ENCODE measurements around the gene ZNF729.

ZNF729 gene

DNA sequence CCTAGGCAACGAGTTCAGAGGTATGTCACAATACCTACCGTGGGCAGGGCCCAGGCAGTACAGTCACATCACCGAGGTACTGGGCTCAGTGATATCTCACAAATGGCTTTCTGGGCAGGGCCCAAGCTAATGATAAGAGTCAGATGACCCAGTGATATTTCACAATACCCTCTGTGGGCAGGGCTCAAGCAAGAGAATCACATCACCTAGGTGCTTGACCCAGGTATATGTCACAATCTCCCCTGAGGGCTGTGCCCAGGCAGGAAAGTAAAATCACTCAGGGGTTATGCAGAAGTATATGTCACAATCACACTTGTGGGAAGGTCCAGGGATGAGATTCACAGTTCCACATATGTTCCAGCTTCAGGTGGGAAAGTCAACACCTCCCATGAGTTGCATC, 45.3 kb downstream of the ZNF729 start:
- H3K4me2 ChIP-seq (ENCODE audit: low read length), result no peak overlapping the region
- H3K36me3 ChIP-seq (ENCODE audit: insufficient read depth, low read length), result no peaks in the 10 kb centered on the region
- H3K27ac ChIP-seq (ENCODE audit: low read depth, low read length, poor library complexity, severe bottlenecking), result no peak overlapping the region
- H3K27me3 ChIP-seq (ENCODE audit: insufficient read depth, low read length), result no peaks in the 10 kb centered on the region
- H3K9ac ChIP-seq (ENCODE audit: low read length), result no peak overlapping the region
- H4K20me1 ChIP-seq (ENCODE audit: insufficient read depth, low read length), result no peaks in the 10 kb centered on the region
- no peaks in the 10 kb centered on the region for H3F3A ChIP-seq (ENCODE audit: insufficient read depth, low read length)
- no peaks in the 10 kb centered on the region for H3K79me2 ChIP-seq (ENCODE audit: insufficient read depth, low read length)
- no peak overlapping the region for H3K4me3 ChIP-seq (ENCODE audit: low read depth, low read length, poor library complexity, severe bottlenecking)
- TF ChIP-seq, protein P1, sequence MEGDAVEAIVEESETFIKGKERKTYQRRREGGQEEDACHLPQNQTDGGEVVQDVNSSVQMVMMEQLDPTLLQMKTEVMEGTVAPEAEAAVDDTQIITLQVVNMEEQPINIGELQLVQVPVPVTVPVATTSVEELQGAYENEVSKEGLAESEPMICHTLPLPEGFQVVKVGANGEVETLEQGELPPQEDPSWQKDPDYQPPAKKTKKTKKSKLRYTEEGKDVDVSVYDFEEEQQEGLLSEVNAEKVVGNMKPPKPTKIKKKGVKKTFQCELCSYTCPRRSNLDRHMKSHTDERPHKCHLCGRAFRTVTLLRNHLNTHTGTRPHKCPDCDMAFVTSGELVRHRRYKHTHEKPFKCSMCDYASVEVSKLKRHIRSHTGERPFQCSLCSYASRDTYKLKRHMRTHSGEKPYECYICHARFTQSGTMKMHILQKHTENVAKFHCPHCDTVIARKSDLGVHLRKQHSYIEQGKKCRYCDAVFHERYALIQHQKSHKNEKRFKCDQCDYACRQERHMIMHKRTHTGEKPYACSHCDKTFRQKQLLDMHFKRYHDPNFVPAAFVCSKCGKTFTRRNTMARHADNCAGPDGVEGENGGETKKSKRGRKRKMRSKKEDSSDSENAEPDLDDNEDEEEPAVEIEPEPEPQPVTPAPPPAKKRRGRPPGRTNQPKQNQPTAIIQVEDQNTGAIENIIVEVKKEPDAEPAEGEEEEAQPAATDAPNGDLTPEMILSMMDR (IDR thresholded peaks at IDR 0.05; ENCODE audit: low read length), result no peak
- TF ChIP-seq EZH2 (IDR thresholded peaks at IDR 0.05; ENCODE audit: borderline replicate concordance, low read length), result no peak
- H2AFZ ChIP-seq (ENCODE audit: low read length), result no peak overlapping the region
- H3K9me3 ChIP-seq (ENCODE audit: low read length), result 0 out of 2 replicates have a peak, but pooled peaks cover 5% of the 10 kb centered on the region
- H3K9me2 ChIP-seq (ENCODE audit: low read depth, low read length), result no peaks in the 10 kb centered on the region
- H3K4me1 ChIP-seq (ENCODE audit: insufficient read depth, low read length, severe bottlenecking), result no peaks in the 10 kb centered on the region

DNA sequence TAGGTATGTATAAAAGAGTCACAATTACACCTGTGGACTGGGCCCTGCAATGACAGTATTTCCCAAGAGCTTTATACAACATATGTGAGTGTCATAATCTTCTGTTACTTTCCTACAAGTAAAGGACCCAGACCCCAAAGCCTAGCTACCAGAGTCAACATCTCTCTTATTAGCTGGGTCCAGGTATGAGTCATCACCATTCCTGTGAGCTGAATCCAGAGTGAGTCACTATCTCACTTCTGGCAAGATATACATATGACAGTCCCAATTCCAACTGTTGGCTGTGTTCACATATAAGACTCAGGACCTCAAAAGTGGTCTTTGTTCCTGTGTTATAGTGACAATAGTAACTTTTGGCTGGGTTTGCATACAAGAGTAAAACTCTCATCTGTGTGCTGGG, 46.7 kb downstream of the ZNF729 start:
- Histone ChIP-seq H2AFZ (ENCODE audit: low read length) (no peak overlapping the region), H3K4me2 (ENCODE audit: low read length) (no peak overlapping the region), H3K9ac (ENCODE audit: low read length) (no peak overlapping the region), H3K79me2 (ENCODE audit: insufficient read depth, low read length) (no peaks in the 10 kb centered on the region), H3K4me3 (ENCODE audit: low read depth, low read length, poor library complexity, severe bottlenecking) (no peak overlapping the region), H3K9me3 (ENCODE audit: low read length) (0 out of 2 replicates have a peak, but pooled peaks cover 5% of the 10 kb centered on the region), H4K20me1 (ENCODE audit: insufficient read depth, low read length) (no peaks in the 10 kb centered on the region), H3K27ac (ENCODE audit: low read depth, low read length, poor library complexity, severe bottlenecking) (no peak overlapping the region), H3F3A (ENCODE audit: insufficient read depth, low read length) (no peaks in the 10 kb centered on the region), H3K36me3 (ENCODE audit: insufficient read depth, low read length) (no peaks in the 10 kb centered on the region), H3K4me1 (ENCODE audit: insufficient read depth, low read length, severe bottlenecking) (no peaks in the 10 kb centered on the region), H3K27me3 (ENCODE audit: insufficient read depth, low read length) (no peaks in the 10 kb centered on the region), H3K9me2 (ENCODE audit: low read depth, low read length) (no peaks in the 10 kb centered on the region)
- no peak for TF ChIP-seq EZH2 (IDR thresholded peaks at IDR 0.05; ENCODE audit: borderline replicate concordance, low read length)
- TF ChIP-seq, protein P1 (IDR thresholded peaks at IDR 0.05; ENCODE audit: low read length), result no peak

DNA sequence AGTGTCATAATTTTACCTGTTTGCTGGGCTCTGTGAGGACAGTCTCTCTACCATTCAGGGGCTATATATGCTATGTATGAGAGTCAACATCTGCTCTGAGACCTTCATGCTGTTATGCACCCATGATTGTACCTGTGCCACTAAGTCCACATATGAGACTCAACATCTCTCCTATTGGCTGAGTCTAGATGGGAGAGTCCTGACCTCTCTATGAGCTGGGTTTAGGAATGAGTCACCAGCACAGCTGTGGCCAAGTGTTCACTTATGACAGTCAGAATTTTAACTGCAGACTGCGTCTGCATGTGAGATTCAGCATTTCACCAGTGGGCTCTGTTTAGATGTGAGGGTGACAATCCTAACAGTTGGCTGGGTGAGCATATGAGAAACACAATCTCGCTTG, 49.5 kb downstream of the ZNF729 start:
- no peak overlapping the region for H3K4me2 ChIP-seq (ENCODE audit: low read length)
- H3K9me2 ChIP-seq (ENCODE audit: low read depth, low read length), result no peaks in the 10 kb centered on the region
- TF ChIP-seq, protein P1 (IDR thresholded peaks at IDR 0.05; ENCODE audit: low read length), result no peak
- no peak for TF ChIP-seq EZH2 (IDR thresholded peaks at IDR 0.05; ENCODE audit: borderline replicate concordance, low read length)
- H2AFZ ChIP-seq (ENCODE audit: low read length), result no peak overlapping the region
- no peaks in the 10 kb centered on the region for H3K79me2 ChIP-seq (ENCODE audit: insufficient read depth, low read length)
- no peaks in the 10 kb centered on the region for H3K9me3 ChIP-seq (ENCODE audit: low read length)
- no peaks in the 10 kb centered on the region for H3K36me3 ChIP-seq (ENCODE audit: insufficient read depth, low read length)
- H3K4me3 ChIP-seq (ENCODE audit: low read depth, low read length, poor library complexity, severe bottlenecking), result no peak overlapping the region
- H3K27me3 ChIP-seq (ENCODE audit: insufficient read depth, low read length), result no peaks in the 10 kb centered on the region
- no peak overlapping the region for H3K9ac ChIP-seq (ENCODE audit: low read length)
- no peaks in the 10 kb centered on the region for H3K4me1 ChIP-seq (ENCODE audit: insufficient read depth, low read length, severe bottlenecking)
- H4K20me1 ChIP-seq (ENCODE audit: insufficient read depth, low read length), result no peaks in the 10 kb centered on the region
- H3F3A ChIP-seq (ENCODE audit: insufficient read depth, low read length), result no peaks in the 10 kb centered on the region
- H3K27ac ChIP-seq (ENCODE audit: low read depth, low read length, poor library complexity, severe bottlenecking), result no peak overlapping the region
